ENCODE measurements around the gene TTLL9. TPM values are rescaled to one million over a fixed set of nuclear protein-coding genes. Genes with fewer than 3 reads are reported as not detected.

TTLL9 gene
- total and polyA plus RNA-seq, 2 of the 13 experiments (the other 11 are each of a cell fraction or from before 2014, with no cell fraction given) = not detected

DNA sequence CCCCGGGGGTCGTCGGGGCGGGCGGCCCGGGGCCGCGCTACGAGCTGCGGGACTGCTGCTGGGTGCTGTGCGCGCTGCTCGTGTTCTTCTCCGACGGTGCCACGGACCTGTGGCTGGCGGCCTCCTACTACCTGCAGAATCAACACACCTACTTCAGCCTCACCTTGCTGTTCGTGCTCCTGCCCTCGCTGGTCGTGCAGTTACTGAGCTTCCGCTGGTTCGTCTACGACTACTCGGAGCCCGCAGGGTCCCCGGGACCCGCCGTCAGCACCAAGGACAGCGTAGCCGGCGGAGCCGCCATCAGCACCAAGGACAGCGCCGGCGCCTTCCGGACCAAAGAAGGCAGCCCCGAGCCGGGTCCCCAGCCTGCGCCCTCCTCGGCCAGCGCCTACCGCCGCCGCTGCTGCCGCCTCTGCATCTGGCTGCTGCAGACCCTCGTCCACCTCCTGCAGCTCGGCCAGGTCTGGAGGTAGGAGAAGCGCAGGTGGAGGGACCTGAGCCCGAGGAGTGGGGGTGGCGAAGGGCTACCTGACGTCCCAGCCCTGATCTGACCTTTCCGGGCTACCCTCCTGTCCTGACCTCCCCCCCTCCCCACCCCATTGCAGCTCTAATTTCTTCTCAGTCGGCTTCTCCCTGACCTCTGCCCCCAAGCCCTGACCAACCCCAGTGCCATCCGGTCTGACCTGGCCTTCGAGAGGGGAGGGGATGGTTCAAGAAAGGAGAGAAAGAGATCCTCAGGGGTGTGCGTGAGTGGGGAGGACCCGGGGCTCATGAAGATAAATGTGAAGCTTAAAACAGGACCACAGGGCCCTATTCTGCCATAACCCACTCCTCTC lies 98.1 kb downstream of the TTLL9 start (continued):
- peak; percentile 100 for TF ChIP-seq AFF4 (CRISPR knock-in tag; IDR thresholded peaks at IDR 0.05)
- no peak for TF ChIP-seq TBP (CRISPR knock-in tag; IDR thresholded peaks at IDR 0.05)
- peak; percentile 100 for TF ChIP-seq RCOR2 (CRISPR knock-in tag; IDR thresholded peaks at IDR 0.05)
- TF ChIP-seq MTA3 (CRISPR knock-in tag; IDR thresholded peaks at IDR 0.05) = peak; percentile 100
- TF ChIP-seq NFE2L2 (IDR thresholded peaks at IDR 0.05; ENCODE audit: low read length) = no peak
- no peak for TF ChIP-seq SMARCC2 (IDR thresholded peaks at IDR 0.05)
- TF ChIP-seq, protein P1, sequence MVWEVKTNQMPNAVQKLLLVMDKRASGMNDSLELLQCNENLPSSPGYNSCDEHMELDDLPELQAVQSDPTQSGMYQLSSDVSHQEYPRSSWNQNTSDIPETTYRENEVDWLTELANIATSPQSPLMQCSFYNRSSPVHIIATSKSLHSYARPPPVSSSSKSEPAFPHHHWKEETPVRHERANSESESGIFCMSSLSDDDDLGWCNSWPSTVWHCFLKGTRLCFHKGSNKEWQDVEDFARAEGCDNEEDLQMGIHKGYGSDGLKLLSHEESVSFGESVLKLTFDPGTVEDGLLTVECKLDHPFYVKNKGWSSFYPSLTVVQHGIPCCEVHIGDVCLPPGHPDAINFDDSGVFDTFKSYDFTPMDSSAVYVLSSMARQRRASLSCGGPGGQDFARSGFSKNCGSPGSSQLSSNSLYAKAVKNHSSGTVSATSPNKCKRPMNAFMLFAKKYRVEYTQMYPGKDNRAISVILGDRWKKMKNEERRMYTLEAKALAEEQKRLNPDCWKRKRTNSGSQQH (CRISPR knock-in tag; IDR thresholded peaks at IDR 0.05; ENCODE audit: low read depth) = peak; percentile 100
- peak; percentile 100 for TF ChIP-seq ZNF552 (CRISPR knock-in tag; IDR thresholded peaks at IDR 0.05; ENCODE audit: borderline replicate concordance)
- peak; percentile 98 for TF ChIP-seq ZNF121 (CRISPR knock-in tag; IDR thresholded peaks at IDR 0.05)
- TF ChIP-seq, protein P2, sequence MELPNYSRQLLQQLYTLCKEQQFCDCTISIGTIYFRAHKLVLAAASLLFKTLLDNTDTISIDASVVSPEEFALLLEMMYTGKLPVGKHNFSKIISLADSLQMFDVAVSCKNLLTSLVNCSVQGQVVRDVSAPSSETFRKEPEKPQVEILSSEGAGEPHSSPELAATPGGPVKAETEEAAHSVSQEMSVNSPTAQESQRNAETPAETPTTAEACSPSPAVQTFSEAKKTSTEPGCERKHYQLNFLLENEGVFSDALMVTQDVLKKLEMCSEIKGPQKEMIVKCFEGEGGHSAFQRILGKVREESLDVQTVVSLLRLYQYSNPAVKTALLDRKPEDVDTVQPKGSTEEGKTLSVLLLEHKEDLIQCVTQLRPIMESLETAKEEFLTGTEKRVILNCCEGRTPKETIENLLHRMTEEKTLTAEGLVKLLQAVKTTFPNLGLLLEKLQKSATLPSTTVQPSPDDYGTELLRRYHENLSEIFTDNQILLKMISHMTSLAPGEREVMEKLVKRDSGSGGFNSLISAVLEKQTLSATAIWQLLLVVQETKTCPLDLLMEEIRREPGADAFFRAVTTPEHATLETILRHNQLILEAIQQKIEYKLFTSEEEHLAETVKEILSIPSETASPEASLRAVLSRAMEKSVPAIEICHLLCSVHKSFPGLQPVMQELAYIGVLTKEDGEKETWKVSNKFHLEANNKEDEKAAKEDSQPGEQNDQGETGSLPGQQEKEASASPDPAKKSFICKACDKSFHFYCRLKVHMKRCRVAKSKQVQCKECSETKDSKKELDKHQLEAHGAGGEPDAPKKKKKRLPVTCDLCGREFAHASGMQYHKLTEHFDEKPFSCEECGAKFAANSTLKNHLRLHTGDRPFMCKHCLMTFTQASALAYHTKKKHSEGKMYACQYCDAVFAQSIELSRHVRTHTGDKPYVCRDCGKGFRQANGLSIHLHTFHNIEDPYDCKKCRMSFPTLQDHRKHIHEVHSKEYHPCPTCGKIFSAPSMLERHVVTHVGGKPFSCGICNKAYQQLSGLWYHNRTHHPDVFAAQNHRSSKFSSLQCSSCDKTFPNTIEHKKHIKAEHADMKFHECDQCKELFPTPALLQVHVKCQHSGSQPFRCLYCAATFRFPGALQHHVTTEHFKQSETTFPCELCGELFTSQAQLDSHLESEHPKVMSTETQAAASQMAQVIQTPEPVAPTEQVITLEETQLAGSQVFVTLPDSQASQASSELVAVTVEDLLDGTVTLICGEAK (IDR thresholded peaks at IDR 0.05) = no peak
- TF ChIP-seq, protein P2 (CRISPR knock-in tag; IDR thresholded peaks at IDR 0.05) = peak; percentile 99
- peak; percentile 97 for TF ChIP-seq ZMYM2 (CRISPR knock-in tag; IDR thresholded peaks at IDR 0.05)
- TF ChIP-seq ZNF678 (CRISPR knock-in tag; IDR thresholded peaks at IDR 0.05) = peak; percentile 100
- peak; percentile 100 for TF ChIP-seq SP4 (CRISPR knock-in tag; IDR thresholded peaks at IDR 0.05)
- TF ChIP-seq ZNF780A (CRISPR knock-in tag; IDR thresholded peaks at IDR 0.05) = peak; percentile 100
- TF ChIP-seq YEATS2 (CRISPR knock-in tag; IDR thresholded peaks at IDR 0.05; ENCODE audit: borderline replicate concordance) = peak; percentile 100

All from HepG2 (cell line).